Stimulated activated naive CD4-positive, alpha-beta T cell (primary cell): ENCODE measurements around the gene LLGL2.
"Not testable (repeated sequence)": the region's sequence is repeated elsewhere in the genome, so short reads cannot be mapped to it uniquely, and the experiment has no call there.

Source experiments
- DNase-seq, 6 experiments: peaks; one replicate each; lab custom pipeline; 2025; lab: John Stamatoyannopoulos, UW

LLGL2 gene

GRCh38 chr17:75570772-75571171 is 45.3 kb downstream of the LLGL2 start:
- no peak for DNase-seq

- no peak for DNase-seq
These were observed 45.8 kb downstream of the LLGL2 start for GRCh38 chr17:75571197-75571884.

- DNase-seq = no peak
These were observed 46.4 kb downstream of the LLGL2 start for GRCh38 chr17:75571885-75572215.

GRCh38 chr17:75572713-75573539 is 47.4 kb downstream of the LLGL2 start:
- DNase-seq = no peak

- no peak for DNase-seq
These were observed 48.1 kb downstream of the LLGL2 start for GRCh38 chr17:75573540-75573957.

GRCh38 chr17:75573994-75574393 is 48.5 kb downstream of the LLGL2 start:
- DNase-seq = no peak

- DNase-seq = no peak
These were observed 49.0 kb downstream of the LLGL2 start for GRCh38 chr17:75574404-75575036.

GRCh38 chr17:75575197-75575596 is 49.7 kb downstream of the LLGL2 start:
- no peak for DNase-seq

GRCh38 chr17:75575728-75576127 is 50.2 kb downstream of the LLGL2 start:
- no peak for DNase-seq

- no peak for DNase-seq
These were observed 51.2 kb downstream of the LLGL2 start for GRCh38 chr17:75576661-75577060.

GRCh38 chr17:75581121-75581725 is 55.7 kb downstream of the LLGL2 start:
- peak; percentile 14 to 61 (median 52) for DNase-seq

GRCh38 chr17:75583197-75583596 is 57.7 kb downstream of the LLGL2 start:
- DNase-seq = not testable (repeated sequence)

- DNase-seq = no peak
These were observed 59.3 kb downstream of the LLGL2 start for GRCh38 chr17:75584849-75585175.

GRCh38 chr17:75587675-75588595 is 62.4 kb downstream of the LLGL2 start, which contains the start of gene MYO15B:
Gene MYO15B (plus strand): TSS chr17:75587800. CDS start chr17:75588058, 258 bp downstream.
- DNase-seq = peak; percentile 41 to 67 (median 61)

- peak in 1 of 6 experiments; percentile 43 for DNase-seq
These were observed 63.1 kb downstream of the LLGL2 start for GRCh38 chr17:75588596-75589011.

GRCh38 chr17:75589012-75589918 is 63.8 kb downstream of the LLGL2 start:
- DNase-seq = peak; percentile 81 to 95 (median 94)

GRCh38 chr17:75589919-75590303 is 64.4 kb downstream of the LLGL2 start:
- DNase-seq = no peak

- no peak for DNase-seq
These were observed 64.8 kb downstream of the LLGL2 start for GRCh38 chr17:75590314-75590761.

- no peak for DNase-seq
These were observed 65.6 kb downstream of the LLGL2 start for GRCh38 chr17:75590849-75591721.
